PFSK-1 (cell line): ENCODE data around the gene SND1.

Experiments
- POLR2AphosphoS5 ChIP-seq: IDR thresholded peaks from 2 replicates; pipeline ENCODE4 v1.6.1; 2012; ENCODE audit warnings: low read depth, mild to moderate bottlenecking, control low read depth, low read length, moderate library complexity
- TAF1 ChIP-seq: IDR thresholded peaks from 2 replicates; pipeline ENCODE4 v1.6.1; 2012; ENCODE audit warnings: low read length, control low read depth, borderline replicate concordance; ENCODE audit not compliant: insufficient read depth
- TF ChIP-seq, protein P1 (sequence below), 2 experiments: IDR thresholded peaks; 2 replicates each; pipeline versions ENCODE4 v1.6.1 to v1.8.0; 2011 to 2012; ENCODE audit warnings: low read depth in 2 of 2, low read length in 2 of 2, control low read depth in 1 of 2, inconsistent platforms in 1 of 2, mild to moderate bottlenecking in 1 of 2, moderate library complexity in 1 of 2; ENCODE audit not compliant: insufficient read depth in 1 of 2

DNA sequence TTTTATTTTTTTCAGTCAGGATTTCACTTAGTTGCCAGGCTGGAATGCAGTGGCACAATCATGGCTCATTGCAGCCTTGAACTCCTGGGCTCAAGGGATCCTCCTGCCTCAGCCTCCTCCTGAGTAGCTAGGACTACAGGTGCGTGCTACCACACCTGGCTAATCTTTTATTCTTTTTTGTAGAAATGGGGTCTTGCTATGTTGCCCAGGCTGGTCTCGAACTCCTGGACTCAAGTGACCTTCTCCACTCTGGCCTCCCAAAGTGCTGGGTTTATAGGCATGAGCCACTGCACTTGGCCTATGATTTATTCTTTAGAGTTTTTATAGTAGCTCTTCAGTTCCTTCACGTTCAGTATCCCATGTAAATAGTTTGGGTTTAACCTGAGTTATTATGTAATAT, 5.5 kb downstream of the SND1 start:
- TF ChIP-seq TAF1 (no peak), POLR2AphosphoS5 (no peak)
- TF ChIP-seq, protein P1, sequence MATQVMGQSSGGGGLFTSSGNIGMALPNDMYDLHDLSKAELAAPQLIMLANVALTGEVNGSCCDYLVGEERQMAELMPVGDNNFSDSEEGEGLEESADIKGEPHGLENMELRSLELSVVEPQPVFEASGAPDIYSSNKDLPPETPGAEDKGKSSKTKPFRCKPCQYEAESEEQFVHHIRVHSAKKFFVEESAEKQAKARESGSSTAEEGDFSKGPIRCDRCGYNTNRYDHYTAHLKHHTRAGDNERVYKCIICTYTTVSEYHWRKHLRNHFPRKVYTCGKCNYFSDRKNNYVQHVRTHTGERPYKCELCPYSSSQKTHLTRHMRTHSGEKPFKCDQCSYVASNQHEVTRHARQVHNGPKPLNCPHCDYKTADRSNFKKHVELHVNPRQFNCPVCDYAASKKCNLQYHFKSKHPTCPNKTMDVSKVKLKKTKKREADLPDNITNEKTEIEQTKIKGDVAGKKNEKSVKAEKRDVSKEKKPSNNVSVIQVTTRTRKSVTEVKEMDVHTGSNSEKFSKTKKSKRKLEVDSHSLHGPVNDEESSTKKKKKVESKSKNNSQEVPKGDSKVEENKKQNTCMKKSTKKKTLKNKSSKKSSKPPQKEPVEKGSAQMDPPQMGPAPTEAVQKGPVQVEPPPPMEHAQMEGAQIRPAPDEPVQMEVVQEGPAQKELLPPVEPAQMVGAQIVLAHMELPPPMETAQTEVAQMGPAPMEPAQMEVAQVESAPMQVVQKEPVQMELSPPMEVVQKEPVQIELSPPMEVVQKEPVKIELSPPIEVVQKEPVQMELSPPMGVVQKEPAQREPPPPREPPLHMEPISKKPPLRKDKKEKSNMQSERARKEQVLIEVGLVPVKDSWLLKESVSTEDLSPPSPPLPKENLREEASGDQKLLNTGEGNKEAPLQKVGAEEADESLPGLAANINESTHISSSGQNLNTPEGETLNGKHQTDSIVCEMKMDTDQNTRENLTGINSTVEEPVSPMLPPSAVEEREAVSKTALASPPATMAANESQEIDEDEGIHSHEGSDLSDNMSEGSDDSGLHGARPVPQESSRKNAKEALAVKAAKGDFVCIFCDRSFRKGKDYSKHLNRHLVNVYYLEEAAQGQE (IDR thresholded peaks at IDR 0.05; ENCODE audit: insufficient read depth in 1 of 2, low read depth in 2 of 2, low read length in 2 of 2) = no peak
